Measurements from ENCODE around the gene CACNG3. TPM values are rescaled to one million over a fixed set of nuclear protein-coding genes. Genes with fewer than 3 reads are reported as not detected.

The CACNG3 gene
- total and polyA plus RNA-seq, 2 of the 4 experiments (the other 2 are of a cell fraction), result not detected

DNA sequence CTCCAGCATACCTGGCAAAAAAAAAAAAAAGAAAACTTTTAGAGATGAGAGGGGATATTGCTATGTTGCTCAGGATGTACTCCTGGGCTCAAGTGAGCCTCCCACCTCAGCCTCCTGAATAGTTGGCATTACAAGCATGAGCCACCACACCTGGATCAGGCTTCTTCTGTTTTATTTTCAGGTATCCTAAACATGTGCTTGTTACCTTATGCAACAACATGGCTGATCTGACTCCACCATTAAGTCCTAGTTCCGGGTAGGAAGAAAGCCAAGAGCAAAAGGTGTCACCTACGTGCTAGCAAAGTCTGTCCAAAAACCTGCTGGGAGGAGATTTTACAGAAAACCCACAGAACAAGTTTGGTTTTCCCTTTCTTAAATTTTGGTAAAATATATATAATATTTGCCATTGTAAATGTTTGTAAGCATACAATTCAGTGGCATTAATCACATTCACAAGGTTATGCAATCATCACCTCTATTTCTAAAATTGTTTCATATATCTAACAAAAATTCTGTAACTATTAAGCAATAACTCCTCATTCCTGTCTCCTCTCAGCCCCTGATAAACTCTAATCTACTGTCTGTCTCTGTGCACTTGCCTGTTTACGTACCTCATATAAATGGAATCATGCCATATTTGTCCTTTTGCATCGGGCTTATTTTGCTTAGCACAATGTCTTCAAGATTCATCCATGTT is 9.1 kb upstream of the CACNG3 start:
- H3K79me1 ChIP-seq (ENCODE audit: low read depth in 1 of 2, low read length in 2 of 2), result no peaks in the 10 kb centered on the region
- no peak overlapping the region for H2BK20ac ChIP-seq (ENCODE audit: low read depth, low read length)
- H3K27ac ChIP-seq (ENCODE audit: insufficient read depth, low read length), result no peak overlapping the region
- DNase-seq, result no peak
- dilution Hi-C loops (cut with HindIII; ENCODE audit: low sequenced_read_pairs, unreplicated experiment) (no loop called here), intact Hi-C loops (cut with micrococcal nuclease) (no loop called here), in situ Hi-C loops (cut with MboI; ENCODE audit: low sequenced_read_pairs) (no loop called here)
- no peak for TF ChIP-seq CEBPB (IDR thresholded peaks at IDR 0.05; ENCODE audit: low read depth, low read length)
- no peak for TF ChIP-seq NFE2L2 (IDR thresholded peaks at IDR 0.05; ENCODE audit: low read depth, low read length)
- TF ChIP-seq MAFK (IDR thresholded peaks at IDR 0.05; ENCODE audit: low read depth, low read length), result no peak
- no peak for TF ChIP-seq CHD1 (IDR thresholded peaks at IDR 0.05; ENCODE audit: low read depth, low read length)
- TF ChIP-seq FOS (IDR thresholded peaks at IDR 0.05; ENCODE audit: low read depth, low read length), result no peak
- no peak for TF ChIP-seq MXI1 (IDR thresholded peaks at IDR 0.05; ENCODE audit: borderline replicate concordance, low read depth, low read length)
- no peak overlapping the region for H2BK15ac ChIP-seq (ENCODE audit: low read depth, low read length)
- 20% methylated on average over 1 of the region's 4 CpGs; no CpG with 5 or more reads in 1 of the 2 experiments for WGBS, 2 experiments (ENCODE audit: extremely low coverage in 2 of 2, insufficient read length in 1 of 2)
- no peak overlapping the region for H3K14ac ChIP-seq (replicated peaks; ENCODE audit: low read depth, low read length)
- H3K9ac ChIP-seq (ENCODE audit: low read depth, low read length), result no peak overlapping the region
- no TSS peak for BruUV-seq (replicated peaks)
- no peaks in the 10 kb centered on the region for H4K20me1 ChIP-seq (ENCODE audit: insufficient read depth, low read length)
- H2AK5ac ChIP-seq (ENCODE audit: low read depth, low read length), result no peak overlapping the region
- H3K4me3 ChIP-seq (ENCODE audit: insufficient read depth, low read depth, low read length), result no peak overlapping the region
- no peaks in the 10 kb centered on the region for H3K36me3 ChIP-seq (ENCODE audit: control insufficient read depth, insufficient read depth, low read length)
- no peak overlapping the region for H3K18ac ChIP-seq (ENCODE audit: low read depth, low read length)
- no peaks in the 10 kb centered on the region for H3K27me3 ChIP-seq (ENCODE audit: control insufficient read depth, insufficient read depth, low read length)
- H3K4me2 ChIP-seq (ENCODE audit: low read depth, low read length), result no peak overlapping the region
- no peak overlapping the region for H3K56ac ChIP-seq (ENCODE audit: extremely low read depth, insufficient read depth, low read length)
- H3K4ac ChIP-seq (ENCODE audit: low read depth, low read length), result no peak overlapping the region
- H2BK5ac ChIP-seq (ENCODE audit: low read depth, low read length, poor library complexity, severe bottlenecking), result no peak overlapping the region
- ChIA-PET POLR2A (ENCODE audit: unreplicated experiment) (no interaction called here), CTCF (no interaction called here)
- no peak overlapping the region for H3K23ac ChIP-seq (ENCODE audit: low read depth, low read length)
- H4K91ac ChIP-seq (ENCODE audit: insufficient read depth, low read depth, low read length), result no peak overlapping the region
- H2AFZ ChIP-seq (replicated peaks; ENCODE audit: low read length, poor library complexity), result no peak overlapping the region
- H4K5ac ChIP-seq (ENCODE audit: low read depth, low read length), result no peak overlapping the region
- no peaks in the 10 kb centered on the region for H3K9me1 ChIP-seq (ENCODE audit: insufficient read depth, low read length)
- H3K4me1 ChIP-seq (ENCODE audit: control insufficient read depth, insufficient read depth, low read length), result no peaks in the 10 kb centered on the region
- ATAC-seq (ENCODE audit: low read depth), result no peak
- no peaks in the 10 kb centered on the region for H3K9me3 ChIP-seq (ENCODE audit: control insufficient read depth, insufficient read depth, low read length)
- no peak overlapping the region for H2BK120ac ChIP-seq (ENCODE audit: low read depth, low read length)
- H2AK9ac ChIP-seq (replicated peaks; ENCODE audit: low read depth, low read length, poor library complexity), result no peak overlapping the region
- H4K8ac ChIP-seq (ENCODE audit: low read depth in 2 of 2, low read length in 2 of 2), result no peak overlapping the region
